Panc1 (cell line): ENCODE results near the gene MCF2L. TPM values are rescaled to one million over a fixed set of nuclear protein-coding genes. Genes with fewer than 3 reads are reported as not detected.

Experiments
- ATAC-seq: fragments of 200-7000 bp; cut with Tn5 transposase; 2 replicates; pipeline ENCODE4 v1.9.1; 2020; ENCODE audit warnings: mild to moderate bottlenecking, moderate library complexity
- BruUV-seq: library from RNA; stranded (reverse); fragments of 400-500 nt; replicated peaks from 2 replicates; lab custom pipeline; 2021; lab: Mats Ljungman, UMichigan
- CTCF ChIA-PET: fragments of 300-600 bp; sonication (Branson Sonifier 250); formaldehyde crosslinking; loops from one replicate; lab custom pipeline; 2022; ENCODE audit warnings: antibody characterized with exemption; lab: Charles Lee
- POLR2A ChIA-PET: fragments of 300-600 bp; sonication (Branson Sonifier 250); formaldehyde crosslinking; loops from one replicate; lab custom pipeline; 2022; ENCODE audit warnings: antibody characterized with exemption; lab: Charles Lee
- DNase-seq: peaks from one replicate; pipeline ENCODE4 v3.0.0-alpha.2; 2010; ENCODE audit warnings: low read depth, low spot score
- H3K27ac ChIP-seq: 2 replicates; pipeline ENCODE4 v1.5.1; 2011; ENCODE audit warnings: mild to moderate bottlenecking, low read length, inconsistent platforms
- H3K27me3 ChIP-seq: fragments of 200-500 bp; sonication (Bioruptor generic); 2 replicates; pipeline ENCODE4 v1.6.0; 2014; ENCODE audit warnings: low read length, inconsistent platforms; ENCODE audit not compliant: control insufficient read depth, insufficient read depth
- H3K36me3 ChIP-seq: fragments of 200-500 bp; sonication (Bioruptor generic); 2 replicates; pipeline ENCODE4 v1.5.1; 2014; ENCODE audit warnings: inconsistent platforms, mild to moderate bottlenecking, low read length, moderate library complexity; ENCODE audit not compliant: control insufficient read depth, insufficient read depth
- H3K4me1 ChIP-seq: 2 replicates; pipeline ENCODE4 v1.5.1; 2011; ENCODE audit warnings: inconsistent platforms, mild to moderate bottlenecking, low read length, moderate library complexity; ENCODE audit not compliant: control insufficient read depth, insufficient read depth
- H3K4me3 ChIP-seq, 2 experiments: 2 replicates each; pipeline ENCODE4 v1.5.1; 2011 to 2012; ENCODE audit warnings: low read depth in 2 of 2, low read length in 2 of 2, mild to moderate bottlenecking in 2 of 2, inconsistent platforms in 1 of 2, moderate library complexity in 1 of 2
- H3K9me3 ChIP-seq: fragments of 200-500 bp; sonication (Bioruptor generic); 2 replicates; pipeline ENCODE4 v1.5.1; 2014; ENCODE audit warnings: low read depth, mild to moderate bottlenecking, inconsistent platforms, low read length, moderate library complexity; ENCODE audit not compliant: control insufficient read depth, insufficient read depth
- CTCF ChIP-seq: fragments of 450-650 bp; IDR thresholded peaks from 2 replicates; pipeline ENCODE4 v1.5.1; 2017; ENCODE audit warnings: mild to moderate bottlenecking
- POLR2AphosphoS5 ChIP-seq: IDR thresholded peaks from 2 replicates; pipeline ENCODE4 v1.6.1; 2012; ENCODE audit warnings: mild to moderate bottlenecking, low read depth, low read length, moderate library complexity
- REST ChIP-seq, 2 experiments: IDR thresholded peaks; 2 replicates each; pipeline ENCODE4 v1.6.1; 2011 to 2012; ENCODE audit warnings: low read depth in 2 of 2, control low read depth in 1 of 2, low read length in 1 of 2, mild to moderate bottlenecking in 1 of 2, moderate library complexity in 1 of 2; ENCODE audit not compliant: insufficient read depth in 1 of 2
- SIN3A ChIP-seq: IDR thresholded peaks from 2 replicates; pipeline ENCODE4 v1.6.1; 2012; ENCODE audit warnings: low read depth, mild to moderate bottlenecking, low read length, moderate library complexity, borderline replicate concordance; ENCODE audit not compliant: insufficient read depth
- TCF7L2 ChIP-seq: IDR thresholded peaks from 2 replicates; pipeline ENCODE4 v1.6.1; 2011; ENCODE audit warnings: mild to moderate bottlenecking, low read depth, low read length, inconsistent platforms
- in situ Hi-C: cut with HindIII; loops from 2 replicates; pipeline ENCODE4 v1.10.0; 2016; ENCODE audit warnings: low sequenced_read_pairs, low pct_unique_long_range_greater_than_20kb
- intact Hi-C: fragments of 100-400 bp; cut with micrococcal nuclease; formaldehyde crosslinking; loops from one replicate; pipeline ENCODE4 v1.10.0; 2022; ENCODE audit not compliant: unreplicated experiment
- total RNA-seq: library from RNA; stranded (reverse); gene quantifications from one replicate; pipeline ENCODE4 v1.2.1, GENCODE V29; 2021; ENCODE audit not compliant: unreplicated experiment

MCF2L gene
- total RNA-seq, 1 experiment from 2014 or later: 0.57 TPM

GRCh38 chr13:112977091-112977490 is 8.1 kb downstream of the MCF2L start:
- CTCF ChIA-PET: no interaction called here
- in situ Hi-C loops: no loop called here
- DNase-seq (no peak), ATAC-seq (no peak)
- Histone ChIP-seq H3K4me1 (no peaks in the 10 kb centered on the region), H3K27me3 (no peaks in the 10 kb centered on the region), H3K27ac (no peak overlapping the region), H3K4me3 (no peak overlapping the region), H3K9me3 (no peaks in the 10 kb centered on the region), H3K36me3 (no peaks in the 10 kb centered on the region)
- POLR2A ChIA-PET: no interaction called here
- intact Hi-C loops: no loop called here
- no TSS peak for BruUV-seq
- TF ChIP-seq CTCF: no peak
- TF ChIP-seq POLR2AphosphoS5: no peak
- no peak for TF ChIP-seq REST (IDR thresholded peaks at IDR 0.05; ENCODE audit: insufficient read depth in 1 of 2, low read depth in 2 of 2, low read length in 1 of 2)
- no peak for TF ChIP-seq TCF7L2
- no peak for TF ChIP-seq SIN3A

- POLR2A ChIA-PET: no interaction called here
- H3K27me3 ChIP-seq: no peaks in the 10 kb centered on the region
- BruUV-seq: no TSS peak
- H3K4me1 ChIP-seq: no peaks in the 10 kb centered on the region
- in situ Hi-C loops (no loop called here), intact Hi-C loops (no loop called here)
- no peaks in the 10 kb centered on the region for H3K36me3 ChIP-seq
- H3K4me3 ChIP-seq: no peak overlapping the region
- H3K9me3 ChIP-seq: no peaks in the 10 kb centered on the region
- DNase-seq (no peak), ATAC-seq (no peak)
- no peak for TF ChIP-seq SIN3A
- TF ChIP-seq REST (IDR thresholded peaks at IDR 0.05; ENCODE audit: insufficient read depth in 1 of 2, low read depth in 2 of 2, low read length in 1 of 2): no peak
- TF ChIP-seq CTCF: no peak
- no peak for TF ChIP-seq POLR2AphosphoS5
- no peak for TF ChIP-seq TCF7L2
- CTCF ChIA-PET: no interaction called here
- H3K27ac ChIP-seq: no peak overlapping the region
Observed at GRCh38 chr13:112977525-112977924, 8.5 kb downstream of the MCF2L start.
